K562 (cell line): Measurements from ENCODE around the gene TMEM200B. TPM values are rescaled to one million over a fixed set of nuclear protein-coding genes. Genes with fewer than 3 reads are reported as not detected.

Experiments
- BRF1 ChIP-seq: IDR thresholded peaks from 3 replicates; pipeline ENCODE4 v1.6.1; 2011; ENCODE audit warnings: borderline replicate concordance, mild to moderate bottlenecking; ENCODE audit not compliant: insufficient read length; ENCODE audit errors: extremely low read depth
- HCFC1 ChIP-seq: IDR thresholded peaks from 2 replicates; pipeline ENCODE4 v1.6.1; 2012; ENCODE audit warnings: low read depth, low read length, improper control_type of control experiment
- HMGN3 ChIP-seq: IDR thresholded peaks from 2 replicates; pipeline ENCODE4 v1.6.1; 2011; ENCODE audit warnings: borderline replicate concordance, low read depth, mild to moderate bottlenecking, mixed read lengths, low read length; ENCODE audit not compliant: insufficient read length; ENCODE audit errors: extremely low read depth
- MAFK ChIP-seq: IDR thresholded peaks from 2 replicates; pipeline ENCODE4 v1.6.1; 2011; ENCODE audit warnings: low read length, improper control_type of control experiment
- SAP30 ChIP-seq: fragments of 200-600 bp; sonication (generic); IDR thresholded peaks from 2 replicates; pipeline ENCODE4 v1.6.1; 2012; ENCODE audit warnings: borderline replicate concordance, low read depth, mild to moderate bottlenecking, moderate library complexity, low read length, control low read depth, inconsistent platforms; ENCODE audit not compliant: insufficient read depth, poor library complexity, severe bottlenecking
- SNIP1 ChIP-seq: fragments of 450-650 bp; IDR thresholded peaks from 2 replicates; pipeline ENCODE4 v1.7.1; 2017; ENCODE audit warnings: low read depth, mild to moderate bottlenecking
- THAP7 ChIP-seq: fragments of 250-450 bp; sonication (Bioruptor Pico); IDR thresholded peaks from 2 replicates; pipeline ENCODE4 v1.5.0; 2021
- YY1 ChIP-seq, 3 experiments: IDR thresholded peaks; 2 replicates each; pipeline ENCODE4 v1.6.1; 2011; ENCODE audit warnings: low read length in 2 of 3, mild to moderate bottlenecking in 2 of 3, moderate library complexity in 2 of 3, borderline replicate concordance in 1 of 3, control low read depth in 1 of 3, low read depth in 1 of 3; ENCODE audit not compliant: insufficient read depth in 3 of 3, insufficient replicate concordance in 2 of 3, control insufficient read depth in 1 of 3, insufficient read length in 1 of 3; ENCODE audit errors: extremely low read depth in 1 of 3
- ZNF124 ChIP-seq: sonication (generic); formaldehyde crosslinking; IDR thresholded peaks from 2 replicates; pipeline ENCODE4 v1.8.1; 2022; ENCODE audit warnings: missing genetic modification reagents
- ZNF512 ChIP-seq: IDR thresholded peaks from 2 replicates; pipeline ENCODE4 v1.6.1; 2016; ENCODE audit warnings: missing genetic modification characterization, missing compliant biosample characterization
- ZNF551 ChIP-seq: fragments of 250-450 bp; sonication (Bioruptor Pico); IDR thresholded peaks from 2 replicates; pipeline ENCODE4 v1.5.0; 2021; ENCODE audit warnings: mild to moderate bottlenecking, moderate library complexity
- ZSCAN32 ChIP-seq: fragments of 450-650 bp; formaldehyde crosslinking; IDR thresholded peaks from 2 replicates; pipeline ENCODE4 v1.4.0; 2020; ENCODE audit warnings: mild to moderate bottlenecking, moderate library complexity
- polyA plus RNA-seq, 8 experiments: library from polyadenylated mRNA; depleted of rRNA in 4 of 8; stranded (reverse) in 5 of 8; unstranded in 3 of 8; fragments of >200 nt; fragmentation: Nextera tagmentation in 2 of 8; fragmentation: Illumina TruSeq in 1 of 8; extraction: Ambion mirVana in 2 of 8; extraction: Trizol in 1 of 8; gene quantifications; 2 replicates each; pipeline versions ENCODE4 v1.2.1 to v1.2.3, GENCODE V29; 2011 to 2014; ENCODE audit warnings: inconsistent platforms in 1 of 8, missing spikeins in 1 of 8
- total RNA-seq, 7 experiments: library from RNA; depleted of rRNA in 6 of 7; stranded (reverse); fragments of >200 nt in 6 of 7; fragmentation: Illumina TruSeq in 2 of 7; extraction: Trizol in 2 of 7; gene quantifications; 2 replicates each; pipeline versions ENCODE4 v1.2.1 to v1.2.3, GENCODE V29; 2011 to 2021; ENCODE audit warnings: low replicate concordance in 1 of 7
- TF ChIP-seq, protein P1 (sequence below): fragments of 200-800 bp; sonication (Bioruptor generic); IDR thresholded peaks from 2 replicates; pipeline ENCODE4 v1.6.1; 2016; ENCODE audit warnings: missing genetic modification characterization, missing compliant biosample characterization
- TF ChIP-seq, protein P2 (sequence below): IDR thresholded peaks from 2 replicates; pipeline ENCODE4 v1.6.1; 2012; ENCODE audit warnings: low read depth, low read length, improper control_type of control experiment, borderline replicate concordance

TMEM200B gene
- total and polyA plus RNA-seq, 9 of the 15 experiments (the other 6 are each of a cell fraction or from before 2014, with no cell fraction given), result 0.04 to 0.35 (median 0.10) TPM; not detected in 1

DNA sequence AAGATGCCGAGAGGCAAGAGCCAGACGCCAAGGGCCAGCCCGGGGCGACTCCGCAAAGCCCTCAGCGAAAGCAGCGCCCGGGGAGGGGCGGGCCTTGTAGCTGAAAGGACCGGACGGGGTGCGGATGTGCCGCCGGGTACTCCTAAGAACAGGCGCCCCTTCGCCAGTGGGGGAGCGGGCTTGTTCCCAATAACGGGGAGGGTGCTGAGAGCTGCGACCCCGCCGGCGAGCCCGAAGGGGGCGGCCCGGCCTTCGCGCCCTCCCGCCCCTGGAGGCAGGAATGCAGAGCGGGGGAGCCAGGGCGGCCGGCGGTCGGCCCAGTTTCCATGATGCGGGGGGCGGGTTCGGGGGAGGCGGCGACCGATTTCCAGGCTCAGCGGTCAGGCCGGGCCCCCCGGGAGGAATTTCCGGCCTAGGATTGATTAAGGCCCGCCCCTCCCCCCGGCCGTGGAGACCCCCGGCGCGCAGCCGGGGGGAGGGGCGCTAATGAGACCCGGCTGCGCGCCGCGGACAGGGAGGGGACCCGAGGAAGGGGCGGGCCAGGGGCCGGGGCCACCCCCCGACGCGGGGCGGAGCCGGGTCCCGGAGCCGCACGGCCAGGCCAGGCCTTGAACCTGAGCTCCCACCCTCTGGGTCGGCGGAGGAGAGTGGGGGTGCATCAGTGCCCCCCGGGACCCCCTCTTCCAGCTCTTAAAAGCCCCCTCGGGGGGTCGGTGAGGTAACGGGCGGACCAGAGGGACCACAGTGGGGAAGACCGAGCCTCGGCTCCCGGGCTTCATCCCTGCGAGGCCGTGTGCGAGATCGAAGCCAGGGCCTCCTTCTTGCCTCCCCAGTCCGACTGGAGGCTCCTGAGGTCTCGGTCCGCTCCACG is 898 bp upstream of the TMEM200B start (continued):
- TF ChIP-seq, protein P1, sequence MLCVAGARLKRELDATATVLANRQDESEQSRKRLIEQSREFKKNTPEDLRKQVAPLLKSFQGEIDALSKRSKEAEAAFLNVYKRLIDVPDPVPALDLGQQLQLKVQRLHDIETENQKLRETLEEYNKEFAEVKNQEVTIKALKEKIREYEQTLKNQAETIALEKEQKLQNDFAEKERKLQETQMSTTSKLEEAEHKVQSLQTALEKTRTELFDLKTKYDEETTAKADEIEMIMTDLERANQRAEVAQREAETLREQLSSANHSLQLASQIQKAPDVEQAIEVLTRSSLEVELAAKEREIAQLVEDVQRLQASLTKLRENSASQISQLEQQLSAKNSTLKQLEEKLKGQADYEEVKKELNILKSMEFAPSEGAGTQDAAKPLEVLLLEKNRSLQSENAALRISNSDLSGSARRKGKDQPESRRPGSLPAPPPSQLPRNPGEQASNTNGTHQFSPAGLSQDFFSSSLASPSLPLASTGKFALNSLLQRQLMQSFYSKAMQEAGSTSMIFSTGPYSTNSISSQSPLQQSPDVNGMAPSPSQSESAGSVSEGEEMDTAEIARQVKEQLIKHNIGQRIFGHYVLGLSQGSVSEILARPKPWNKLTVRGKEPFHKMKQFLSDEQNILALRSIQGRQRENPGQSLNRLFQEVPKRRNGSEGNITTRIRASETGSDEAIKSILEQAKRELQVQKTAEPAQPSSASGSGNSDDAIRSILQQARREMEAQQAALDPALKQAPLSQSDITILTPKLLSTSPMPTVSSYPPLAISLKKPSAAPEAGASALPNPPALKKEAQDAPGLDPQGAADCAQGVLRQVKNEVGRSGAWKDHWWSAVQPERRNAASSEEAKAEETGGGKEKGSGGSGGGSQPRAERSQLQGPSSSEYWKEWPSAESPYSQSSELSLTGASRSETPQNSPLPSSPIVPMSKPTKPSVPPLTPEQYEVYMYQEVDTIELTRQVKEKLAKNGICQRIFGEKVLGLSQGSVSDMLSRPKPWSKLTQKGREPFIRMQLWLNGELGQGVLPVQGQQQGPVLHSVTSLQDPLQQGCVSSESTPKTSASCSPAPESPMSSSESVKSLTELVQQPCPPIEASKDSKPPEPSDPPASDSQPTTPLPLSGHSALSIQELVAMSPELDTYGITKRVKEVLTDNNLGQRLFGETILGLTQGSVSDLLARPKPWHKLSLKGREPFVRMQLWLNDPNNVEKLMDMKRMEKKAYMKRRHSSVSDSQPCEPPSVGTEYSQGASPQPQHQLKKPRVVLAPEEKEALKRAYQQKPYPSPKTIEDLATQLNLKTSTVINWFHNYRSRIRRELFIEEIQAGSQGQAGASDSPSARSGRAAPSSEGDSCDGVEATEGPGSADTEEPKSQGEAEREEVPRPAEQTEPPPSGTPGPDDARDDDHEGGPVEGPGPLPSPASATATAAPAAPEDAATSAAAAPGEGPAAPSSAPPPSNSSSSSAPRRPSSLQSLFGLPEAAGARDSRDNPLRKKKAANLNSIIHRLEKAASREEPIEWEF (CRISPR knock-in tag), result no peak
- TF ChIP-seq THAP7 (CRISPR knock-in tag) (no peak), SAP30 (no peak), HCFC1 (no peak), HMGN3 (peak; percentile 70), YY1 (IDR thresholded peaks at IDR 0.05; ENCODE audit: borderline replicate concordance in 1 of 3, control insufficient read depth in 1 of 3, extremely low read depth in 1 of 3, insufficient read depth in 3 of 3, insufficient read length in 1 of 3, insufficient replicate concordance in 2 of 3, low read depth in 1 of 3, low read length in 2 of 3) (peak in 2 of 3 experiments; percentile 68 to 76), ZNF124 (CRISPR knock-in tag) (peak; percentile 72; the same call in 1 of the 2 replicates), BRF1 (no peak), SNIP1 (no peak), ZNF551 (CRISPR knock-in tag) (no peak), MAFK (no peak), ZNF512 (tag) (no peak), ZSCAN32 (CRISPR knock-in tag) (no peak)
- TF ChIP-seq, protein P2, sequence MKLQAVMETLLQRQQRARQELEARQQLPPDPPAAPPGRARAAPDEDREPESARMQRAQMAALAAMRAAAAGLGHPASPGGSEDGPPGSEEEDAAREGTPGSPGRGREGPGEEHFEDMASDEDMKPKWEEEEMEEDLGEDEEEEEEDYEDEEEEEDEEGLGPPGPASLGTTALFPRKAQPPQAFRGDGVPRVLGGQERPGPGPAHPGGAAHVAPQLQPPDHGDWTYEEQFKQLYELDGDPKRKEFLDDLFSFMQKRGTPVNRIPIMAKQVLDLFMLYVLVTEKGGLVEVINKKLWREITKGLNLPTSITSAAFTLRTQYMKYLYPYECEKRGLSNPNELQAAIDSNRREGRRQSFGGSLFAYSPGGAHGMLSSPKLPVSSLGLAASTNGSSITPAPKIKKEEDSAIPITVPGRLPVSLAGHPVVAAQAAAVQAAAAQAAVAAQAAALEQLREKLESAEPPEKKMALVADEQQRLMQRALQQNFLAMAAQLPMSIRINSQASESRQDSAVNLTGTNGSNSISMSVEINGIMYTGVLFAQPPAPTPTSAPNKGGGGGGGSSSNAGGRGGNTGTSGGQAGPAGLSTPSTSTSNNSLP, result no peak
